IPS-15b (cell line): ENCODE measurements around the gene PITPNM1.
"Not testable (repeated sequence)": the region's sequence is repeated elsewhere in the genome, so short reads cannot be mapped to it uniquely, and the experiment has no call there.

Experiments
- H3K27me3 ChIP-seq: one replicate; pipeline ENCODE4 v1.6.1; 2013; ENCODE audit warnings: low read length; ENCODE audit not compliant: control insufficient read depth, insufficient read depth
- H3K36me3 ChIP-seq: one replicate; pipeline ENCODE4 v1.6.1; 2013; ENCODE audit warnings: low read length; ENCODE audit not compliant: control insufficient read depth, insufficient read depth
- H3K4me1 ChIP-seq: one replicate; pipeline ENCODE4 v1.6.1; 2013; ENCODE audit warnings: mild to moderate bottlenecking, low read length; ENCODE audit not compliant: control insufficient read depth, insufficient read depth
- H3K4me3 ChIP-seq: one replicate; pipeline ENCODE4 v1.5.1; 2013; ENCODE audit warnings: low read depth, low read length
- H3K9ac ChIP-seq: one replicate; pipeline ENCODE4 v1.6.1; 2013; ENCODE audit warnings: low read depth, mild to moderate bottlenecking, low read length
- H3K9me3 ChIP-seq: one replicate; pipeline ENCODE4 v1.6.1; 2013; ENCODE audit warnings: mild to moderate bottlenecking, low read length; ENCODE audit not compliant: control insufficient read depth, insufficient read depth

The PITPNM1 gene

GRCh38 chr11:67491276-67492068 lies 13.7 kb downstream of the PITPNM1 start:
- Histone ChIP-seq H3K9ac (no peak overlapping the region), H3K4me3 (no peak overlapping the region), H3K36me3 (peaks cover 31% of the 10 kb centered on the region), H3K4me1 (no peaks in the 10 kb centered on the region), H3K27me3 (no peaks in the 10 kb centered on the region), H3K9me3 (no peaks in the 10 kb centered on the region)

GRCh38 chr11:67490727-67491065 lies 14.5 kb downstream of the PITPNM1 start:
- no peaks in the 10 kb centered on the region for H3K4me1 ChIP-seq
- peaks cover 27% of the 10 kb centered on the region for H3K36me3 ChIP-seq
- H3K9me3 ChIP-seq = no peaks in the 10 kb centered on the region
- H3K9ac ChIP-seq = no peak overlapping the region
- no peak overlapping the region for H3K4me3 ChIP-seq
- no peaks in the 10 kb centered on the region for H3K27me3 ChIP-seq

- H3K9ac ChIP-seq = no peak overlapping the region
- no peaks in the 10 kb centered on the region for H3K4me1 ChIP-seq
- H3K4me3 ChIP-seq = no peak overlapping the region
- H3K27me3 ChIP-seq = no peaks in the 10 kb centered on the region
- peaks cover 26% of the 10 kb centered on the region for H3K36me3 ChIP-seq
- no peaks in the 10 kb centered on the region for H3K9me3 ChIP-seq
Observed at GRCh38 chr11:67489885-67490726, 15.1 kb downstream of the PITPNM1 start.

DNA sequence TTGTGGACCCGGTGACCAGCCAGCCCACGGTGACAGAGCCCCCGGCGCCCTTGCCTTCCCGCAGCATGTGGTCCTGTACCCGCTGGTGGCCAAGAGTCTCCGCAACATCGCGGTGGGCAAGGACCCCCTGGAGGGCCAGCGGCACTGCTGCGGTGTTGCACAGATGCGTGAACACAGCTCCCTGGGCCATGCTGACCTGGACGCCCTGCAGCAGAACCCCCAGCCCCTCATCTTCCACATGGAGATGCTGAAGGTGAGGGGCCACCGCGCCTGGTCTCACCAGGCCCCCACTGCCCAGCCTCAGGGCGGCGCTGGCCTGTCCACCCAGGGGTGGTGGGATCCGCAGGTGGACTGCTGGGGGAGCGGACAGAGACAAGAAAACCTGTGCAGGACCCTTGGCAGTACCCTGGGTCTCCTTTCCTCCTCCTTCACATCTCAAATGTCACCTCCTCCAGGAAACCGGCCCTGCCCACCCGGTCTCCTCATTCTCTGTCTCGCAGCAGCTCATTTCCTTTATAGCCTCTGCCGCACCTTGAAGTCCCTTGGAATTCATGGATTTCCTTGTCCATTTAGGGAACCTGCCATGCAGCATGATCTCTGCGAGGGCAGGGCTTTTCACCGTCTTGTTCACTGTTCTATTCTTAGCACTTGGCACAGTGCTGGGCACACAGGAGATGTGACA lies 15.8 kb downstream of the PITPNM1 start:
- Histone ChIP-seq H3K4me3 (no peak overlapping the region), H3K9ac (no peak overlapping the region), H3K36me3 (peaks cover 28% of the 10 kb centered on the region), H3K9me3 (no peaks in the 10 kb centered on the region), H3K4me1 (no peaks in the 10 kb centered on the region), H3K27me3 (no peaks in the 10 kb centered on the region)

- H3K36me3 ChIP-seq = peaks cover 12% of the 10 kb centered on the region
Observed at GRCh38 chr11:67486481-67487195, 18.5 kb downstream of the PITPNM1 start.

GRCh38 chr11:67485873-67486361 lies 19.2 kb downstream of the PITPNM1 start:
- H3K4me3 ChIP-seq, H3K9me3 ChIP-seq, H3K9ac ChIP-seq, H3K4me1 ChIP-seq, H3K36me3 ChIP-seq, H3K27me3 ChIP-seq: not testable (repeated sequence)

More at GRCh38 chr11:67486481-67487195, 18.5 kb downstream of the PITPNM1 start:
- no peak overlapping the region for H3K9ac ChIP-seq
- no peaks in the 10 kb centered on the region for H3K4me1 ChIP-seq
- no peak overlapping the region for H3K4me3 ChIP-seq
- H3K27me3 ChIP-seq = peaks cover 6% of the 10 kb centered on the region
- H3K9me3 ChIP-seq = no peaks in the 10 kb centered on the region

DNA sequence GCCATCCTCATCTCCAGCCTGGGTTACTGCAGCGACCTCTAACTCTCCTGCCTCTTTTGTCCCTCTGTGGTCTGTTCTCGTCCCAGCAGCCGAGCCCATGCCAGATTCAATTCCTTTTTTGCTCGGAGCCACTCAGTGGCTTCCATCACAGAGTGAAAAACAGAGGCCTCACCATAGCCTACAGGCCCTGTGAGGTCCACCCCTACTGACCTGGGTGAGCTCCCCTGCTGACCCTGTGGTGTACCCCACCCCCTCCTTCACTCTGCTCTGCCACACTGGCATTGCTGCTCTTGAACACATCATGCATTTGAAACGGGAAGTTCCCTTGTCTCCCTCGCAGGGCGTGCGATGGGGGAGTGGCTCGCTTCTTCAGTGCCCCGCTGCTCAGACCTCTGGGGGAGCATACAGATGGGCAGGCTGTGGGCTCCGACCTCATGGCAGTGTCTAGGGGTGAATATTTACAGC lies 20.3 kb downstream of the PITPNM1 start:
- H3K9me3 ChIP-seq = no peaks in the 10 kb centered on the region
- peaks cover 6% of the 10 kb centered on the region for H3K36me3 ChIP-seq
- no peaks in the 10 kb centered on the region for H3K4me1 ChIP-seq
- peaks cover 6% of the 10 kb centered on the region for H3K27me3 ChIP-seq
- no peak overlapping the region for H3K9ac ChIP-seq
- no peak overlapping the region for H3K4me3 ChIP-seq

DNA sequence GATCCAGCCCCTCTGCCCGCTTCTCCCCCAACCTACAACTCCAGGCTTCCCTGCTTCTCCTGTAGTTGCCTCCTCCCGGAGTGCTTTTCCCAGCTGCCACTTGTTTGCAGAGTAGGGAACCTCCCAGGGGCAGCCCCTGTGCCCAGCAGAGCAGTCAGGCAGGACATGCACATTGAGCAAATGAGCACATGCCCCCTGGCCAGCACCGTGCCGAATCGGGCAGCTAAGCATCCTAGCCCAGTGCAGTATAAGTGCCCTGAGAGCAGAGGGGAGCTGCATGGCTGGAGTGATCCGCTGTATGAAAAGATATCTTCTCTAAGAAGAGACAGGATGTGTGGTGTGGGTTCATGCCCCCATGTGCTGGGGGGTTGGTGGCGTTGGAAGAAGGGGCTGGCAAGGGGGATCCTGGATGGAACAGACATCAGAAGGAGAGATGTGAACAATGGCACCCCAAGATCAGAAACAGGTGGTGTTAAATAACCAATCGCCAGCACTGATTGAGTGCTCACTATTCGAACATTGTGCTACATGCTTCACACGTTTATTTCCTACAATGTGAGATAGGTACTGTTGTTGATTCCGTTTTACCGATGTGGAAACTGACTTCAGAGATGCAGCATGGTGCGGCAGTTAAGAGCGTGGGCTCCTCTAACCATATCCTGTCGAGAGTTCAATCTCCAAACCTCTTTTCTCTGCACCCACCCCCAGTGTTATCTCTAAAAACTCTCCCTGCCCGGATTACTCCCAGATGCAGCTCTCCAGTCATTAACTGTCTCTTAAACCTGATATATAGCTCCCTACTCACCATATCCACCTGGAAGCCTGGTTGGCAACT lies 21.1 kb downstream of the PITPNM1 start:
- no peak overlapping the region for H3K9ac ChIP-seq
- H3K4me3 ChIP-seq = peak overlapping the region; percentile 88
- peaks cover 5% of the 10 kb centered on the region for H3K36me3 ChIP-seq
- H3K9me3 ChIP-seq = no peaks in the 10 kb centered on the region
- H3K4me1 ChIP-seq = no peaks in the 10 kb centered on the region
- H3K27me3 ChIP-seq = peaks cover 6% of the 10 kb centered on the region

DNA sequence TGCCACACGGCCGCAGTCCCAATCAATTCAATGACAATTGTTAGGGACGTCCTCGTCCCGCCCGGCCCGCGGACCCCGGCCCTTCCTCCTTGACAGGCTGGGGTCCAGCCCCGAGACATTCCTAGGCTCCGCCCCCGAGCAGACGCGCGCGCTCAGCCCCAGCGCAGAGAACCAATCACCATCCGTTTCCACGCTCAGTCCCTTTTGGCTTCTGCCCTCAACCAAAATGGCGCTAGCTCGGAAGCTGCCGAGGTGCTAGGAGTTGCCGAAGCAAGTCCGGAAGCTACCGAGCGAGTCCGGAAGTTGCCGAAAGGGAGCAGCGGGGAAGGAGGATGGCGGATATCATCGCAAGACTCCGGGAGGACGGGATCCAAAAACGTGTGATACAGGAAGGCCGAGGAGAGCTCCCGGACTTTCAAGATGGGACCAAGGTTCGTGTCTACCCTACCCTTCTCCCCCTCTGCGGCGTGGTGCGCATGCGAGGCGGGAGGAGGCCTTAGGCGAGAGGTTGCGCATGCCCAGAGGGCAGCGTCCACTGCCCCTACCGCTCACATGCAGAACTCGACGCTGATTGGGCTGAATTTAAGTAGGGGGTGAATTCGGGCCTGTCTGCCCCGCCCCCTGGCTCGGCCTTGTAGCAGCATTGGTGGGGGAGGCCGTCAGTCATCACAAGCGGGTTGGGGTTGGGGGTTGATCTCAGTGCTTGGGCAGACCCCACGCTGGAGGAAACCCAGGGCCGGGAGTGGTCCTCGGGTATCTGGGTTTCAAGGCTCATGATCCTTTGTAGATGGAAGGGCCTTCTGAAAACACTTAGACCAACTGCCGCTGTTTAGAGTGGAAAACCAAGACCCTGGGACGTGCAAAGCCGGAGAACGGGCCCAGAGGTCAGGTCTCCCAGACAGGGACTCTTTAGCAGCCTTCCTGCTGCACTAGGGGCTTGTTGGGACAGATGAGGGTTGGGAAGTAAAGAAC lies 22.1 kb downstream of the PITPNM1 start, which contains the start of gene AIP:
Gene AIP, plus strand, starts transcription at position 200 of the 972 bp plus-strand sequence. Its CDS starts 133 bp downstream, at position 333.
- Histone ChIP-seq H3K27me3 (peaks cover 6% of the 10 kb centered on the region), H3K4me3 (peak within 1 kb of the TSS; percentile 88), H3K9me3 (no peaks in the 10 kb centered on the region), H3K4me1 (no peaks in the 10 kb centered on the region), H3K36me3 (peaks cover 5% of the 10 kb centered on the region), H3K9ac (peak within 1 kb of the TSS; percentile 28)
